Effector CD4-positive, alpha-beta T cell (primary cell): ENCODE results near the gene FSD1L.
"Not testable (repeated sequence)": the region's sequence is repeated elsewhere in the genome, so short reads cannot be mapped to it uniquely, and the experiment has no call there.

ENCODE experiments used
- DNase-seq: peaks from one replicate; pipeline ENCODE4 v3.0.0-alpha.2; 2020

Gene FSD1L

GRCh38 chr9:105579952-105580351 lies 132.1 kb downstream of the FSD1L start:
- not testable (repeated sequence) for DNase-seq

GRCh38 chr9:105581550-105581949 lies 133.7 kb downstream of the FSD1L start:
- not testable (repeated sequence) for DNase-seq

GRCh38 chr9:105593145-105593544 lies 145.3 kb downstream of the FSD1L start:
- DNase-seq = no peak
